Measurements from ENCODE around the gene MAPK12. TPM values are rescaled to one million over a fixed set of nuclear protein-coding genes. Genes with fewer than 3 reads are reported as not detected.

Gene MAPK12
- polyA plus RNA-seq, 1 donor from 2014 or later: 36.7 TPM

- H3K9ac ChIP-seq (ENCODE audit: low read length): peak within 1 kb of the TSS; percentile 71
- no peaks in the 10 kb centered on the region for H3K9me2 ChIP-seq (ENCODE audit: insufficient read depth, low read length)
- peak within 1 kb of the TSS; percentile 30 for H3K4me2 ChIP-seq (ENCODE audit: low read length)
- no peaks in the 10 kb centered on the region for H3K79me2 ChIP-seq (replicated peaks; ENCODE audit: insufficient read depth, low read length)
- peak within 1 kb of the TSS; percentile 28 for H3K27ac ChIP-seq (ENCODE audit: low read length)
- H2AFZ ChIP-seq (ENCODE audit: low read depth, low read length): peak within 1 kb of the TSS; percentile 14
- TF ChIP-seq REST (IDR thresholded peaks at IDR 0.05; ENCODE audit: borderline replicate concordance): no peak
- TF ChIP-seq POLR2AphosphoS5 (IDR thresholded peaks at IDR 0.05): peak; percentile 25
- TF ChIP-seq MXI1 (conservative IDR thresholded peaks at IDR 0.05; ENCODE audit: poor library complexity, severe bottlenecking): peak; percentile 37
- no peak for TF ChIP-seq EZH2 (IDR thresholded peaks at IDR 0.05; ENCODE audit: borderline replicate concordance, insufficient read depth, low read length, poor library complexity, severe bottlenecking)
- H4K20me1 ChIP-seq (ENCODE audit: insufficient read depth): no peaks in the 10 kb centered on the region
- H3K4me3 ChIP-seq (ENCODE audit: low read length): peak within 1 kb of the TSS; percentile 75
- no peaks in the 10 kb centered on the region for H3K36me3 ChIP-seq (ENCODE audit: insufficient read depth, low read length)
- H3K9me3 ChIP-seq (ENCODE audit: low read length): no peaks in the 10 kb centered on the region
- no peaks in the 10 kb centered on the region for H3K27me3 ChIP-seq (ENCODE audit: insufficient read depth, low read depth, low read length)
- H3F3A ChIP-seq (ENCODE audit: insufficient read depth, low read length, poor library complexity, severe bottlenecking): no peaks in the 10 kb centered on the region
Observed at GRCh38 chr22:50250555-50251476, 10.7 kb downstream of the MAPK12 start, which contains the start of gene HDAC10. Gene HDAC10 (minus strand): TSS chr22:50251265. CDS start chr22:50251032, 233 bp downstream.

- TF ChIP-seq, protein P1, sequence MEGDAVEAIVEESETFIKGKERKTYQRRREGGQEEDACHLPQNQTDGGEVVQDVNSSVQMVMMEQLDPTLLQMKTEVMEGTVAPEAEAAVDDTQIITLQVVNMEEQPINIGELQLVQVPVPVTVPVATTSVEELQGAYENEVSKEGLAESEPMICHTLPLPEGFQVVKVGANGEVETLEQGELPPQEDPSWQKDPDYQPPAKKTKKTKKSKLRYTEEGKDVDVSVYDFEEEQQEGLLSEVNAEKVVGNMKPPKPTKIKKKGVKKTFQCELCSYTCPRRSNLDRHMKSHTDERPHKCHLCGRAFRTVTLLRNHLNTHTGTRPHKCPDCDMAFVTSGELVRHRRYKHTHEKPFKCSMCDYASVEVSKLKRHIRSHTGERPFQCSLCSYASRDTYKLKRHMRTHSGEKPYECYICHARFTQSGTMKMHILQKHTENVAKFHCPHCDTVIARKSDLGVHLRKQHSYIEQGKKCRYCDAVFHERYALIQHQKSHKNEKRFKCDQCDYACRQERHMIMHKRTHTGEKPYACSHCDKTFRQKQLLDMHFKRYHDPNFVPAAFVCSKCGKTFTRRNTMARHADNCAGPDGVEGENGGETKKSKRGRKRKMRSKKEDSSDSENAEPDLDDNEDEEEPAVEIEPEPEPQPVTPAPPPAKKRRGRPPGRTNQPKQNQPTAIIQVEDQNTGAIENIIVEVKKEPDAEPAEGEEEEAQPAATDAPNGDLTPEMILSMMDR (IDR thresholded peaks at IDR 0.05; ENCODE audit: poor library complexity, severe bottlenecking): no peak
- no peak for TF ChIP-seq REST (IDR thresholded peaks at IDR 0.05; ENCODE audit: borderline replicate concordance)
- Histone ChIP-seq H2AFZ (ENCODE audit: low read depth, low read length) (no peak overlapping the region), H3K4me3 (ENCODE audit: low read length) (peak overlapping the region; percentile 75)
Observed at GRCh38 chr22:50250249-50250554, 11.3 kb downstream of the MAPK12 start.

More at GRCh38 chr22:50250249-50250554, 11.3 kb downstream of the MAPK12 start:
- Histone ChIP-seq H3K9ac (ENCODE audit: low read length) (peak overlapping the region; percentile 71), H4K20me1 (ENCODE audit: insufficient read depth) (no peaks in the 10 kb centered on the region), H3K79me2 (replicated peaks; ENCODE audit: insufficient read depth, low read length) (no peaks in the 10 kb centered on the region), H3K27me3 (ENCODE audit: insufficient read depth, low read depth, low read length) (no peaks in the 10 kb centered on the region), H3K9me2 (ENCODE audit: insufficient read depth, low read length) (no peaks in the 10 kb centered on the region), H3K27ac (ENCODE audit: low read length) (no peak overlapping the region), H3K36me3 (ENCODE audit: insufficient read depth, low read length) (no peaks in the 10 kb centered on the region), H3F3A (ENCODE audit: insufficient read depth, low read length, poor library complexity, severe bottlenecking) (no peaks in the 10 kb centered on the region), H3K9me3 (ENCODE audit: low read length) (no peaks in the 10 kb centered on the region), H3K4me2 (ENCODE audit: low read length) (no peak overlapping the region)
